Measurements from ENCODE around the gene CDH13.

The CDH13 gene

DNA sequence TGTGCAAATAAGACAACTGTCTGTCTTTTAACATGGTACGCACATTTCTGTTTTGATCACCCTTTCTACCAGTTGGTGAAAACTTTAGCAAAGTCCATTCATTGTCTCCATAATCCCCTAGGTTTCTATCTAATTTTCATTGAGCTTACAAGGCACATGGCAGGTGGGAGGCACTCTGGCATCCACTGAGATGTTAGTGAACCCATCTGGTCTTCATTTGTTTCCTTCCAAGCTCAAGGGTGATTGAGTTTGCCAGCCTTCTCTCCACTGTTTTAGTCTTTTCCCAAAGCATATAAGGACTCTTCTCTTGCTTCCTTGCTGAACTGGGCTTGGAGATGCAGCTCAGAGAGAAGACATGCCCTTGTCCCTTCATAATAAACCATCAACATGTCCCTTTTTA, 179.1 kb downstream of the CDH13 start:
- no peak overlapping the region for H4K91ac ChIP-seq (ENCODE audit: low read depth, low read length)
- no peaks in the 10 kb centered on the region for H3K36me3 ChIP-seq (ENCODE audit: control insufficient read depth in 1 of 2, insufficient read depth in 2 of 2, low read length in 2 of 2)
- no peak overlapping the region for H2BK5ac ChIP-seq (ENCODE audit: low read depth, low read length, poor library complexity)
- H2AK5ac ChIP-seq (ENCODE audit: low read length): no peak overlapping the region
- H3K79me1 ChIP-seq (ENCODE audit: low read length): no peaks in the 10 kb centered on the region
- no peak overlapping the region for H4K8ac ChIP-seq (ENCODE audit: low read depth, low read length)
- no peaks in the 10 kb centered on the region for H3K9me3 ChIP-seq (ENCODE audit: insufficient read depth, low read depth, low read length)
- no peak overlapping the region for H2BK12ac ChIP-seq (ENCODE audit: low read length)
- H3K27me3 ChIP-seq (ENCODE audit: insufficient read depth, low read length): no peaks in the 10 kb centered on the region
- H2BK120ac ChIP-seq (ENCODE audit: insufficient read depth, low read length, poor library complexity): no peak overlapping the region
- no CpG with 5 or more reads among the region's 1 CpG for WGBS (ENCODE audit: extremely low coverage, insufficient coverage, insufficient read length)
- H3K27ac ChIP-seq (ENCODE audit: low read depth, low read length): no peak overlapping the region
- H3K23ac ChIP-seq (ENCODE audit: low read length): no peak overlapping the region
- H3K4me2 ChIP-seq (ENCODE audit: low read length): no peak overlapping the region
- no peak overlapping the region for H3K18ac ChIP-seq (ENCODE audit: low read length)
- no peak overlapping the region for H3K4ac ChIP-seq (ENCODE audit: low read depth, low read length)
- no peaks in the 10 kb centered on the region for H3K79me2 ChIP-seq (ENCODE audit: control insufficient read depth, insufficient read depth, low read length, poor library complexity)
- H2AFZ ChIP-seq (ENCODE audit: insufficient read depth, low read length, poor library complexity): no peak overlapping the region
- no peak overlapping the region for H3K4me3 ChIP-seq (ENCODE audit: low read depth, low read length)
- no peaks in the 10 kb centered on the region for H3K4me1 ChIP-seq (ENCODE audit: control insufficient read depth in 1 of 2, insufficient read depth in 2 of 2, low read length in 2 of 2)
- H3K14ac ChIP-seq (ENCODE audit: low read length): no peak overlapping the region
- no peak for DNase-seq
- no peak overlapping the region for H3K9ac ChIP-seq (ENCODE audit: low read length)
- H4K12ac ChIP-seq (ENCODE audit: low read depth, low read length): no peak overlapping the region

DNA sequence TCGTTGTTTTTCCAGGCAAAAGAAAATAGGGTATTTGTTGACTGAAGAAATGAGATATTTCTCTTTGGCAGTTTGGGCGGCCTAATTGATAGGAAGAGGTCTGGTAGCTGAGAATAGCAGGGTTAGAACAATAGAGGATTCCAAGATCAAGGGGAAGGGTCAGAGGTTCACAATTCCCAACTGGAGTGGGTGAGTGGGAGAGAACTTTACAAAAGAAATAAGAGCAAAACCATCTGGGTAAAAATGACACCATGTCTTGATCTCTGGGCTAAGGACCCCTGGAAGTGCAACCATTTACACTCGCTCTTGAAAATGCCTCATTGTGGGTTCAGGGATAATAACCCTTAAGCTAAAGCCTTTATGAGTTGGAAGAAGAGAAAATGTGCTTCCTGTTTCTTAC, 180.5 kb downstream of the CDH13 start:
- no peaks in the 10 kb centered on the region for H3K36me3 ChIP-seq (ENCODE audit: control insufficient read depth in 1 of 2, insufficient read depth in 2 of 2, low read length in 2 of 2)
- no peak overlapping the region for H2BK120ac ChIP-seq (ENCODE audit: insufficient read depth, low read length, poor library complexity)
- no peaks in the 10 kb centered on the region for H3K79me2 ChIP-seq (ENCODE audit: control insufficient read depth, insufficient read depth, low read length, poor library complexity)
- no peak overlapping the region for H3K4me2 ChIP-seq (ENCODE audit: low read length)
- no peak overlapping the region for H2AK5ac ChIP-seq (ENCODE audit: low read length)
- no peaks in the 10 kb centered on the region for H3K4me1 ChIP-seq (ENCODE audit: control insufficient read depth in 1 of 2, insufficient read depth in 2 of 2, low read length in 2 of 2)
- H3K27me3 ChIP-seq (ENCODE audit: insufficient read depth, low read length): no peaks in the 10 kb centered on the region
- no peak overlapping the region for H4K12ac ChIP-seq (ENCODE audit: low read depth, low read length)
- H3K4me3 ChIP-seq (ENCODE audit: low read depth, low read length): no peak overlapping the region
- no peak overlapping the region for H2BK5ac ChIP-seq (ENCODE audit: low read depth, low read length, poor library complexity)
- H3K4ac ChIP-seq (ENCODE audit: low read depth, low read length): no peak overlapping the region
- no peak overlapping the region for H3K18ac ChIP-seq (ENCODE audit: low read length)
- no peak overlapping the region for H3K23ac ChIP-seq (ENCODE audit: low read length)
- no peak overlapping the region for H3K14ac ChIP-seq (ENCODE audit: low read length)
- no peak overlapping the region for H4K91ac ChIP-seq (ENCODE audit: low read depth, low read length)
- no peak overlapping the region for H4K8ac ChIP-seq (ENCODE audit: low read depth, low read length)
- no peak for DNase-seq
- H3K79me1 ChIP-seq (ENCODE audit: low read length): no peaks in the 10 kb centered on the region
- H3K27ac ChIP-seq (ENCODE audit: low read depth, low read length): no peak overlapping the region
- H3K9me3 ChIP-seq (ENCODE audit: insufficient read depth, low read depth, low read length): no peaks in the 10 kb centered on the region
- H3K9ac ChIP-seq (ENCODE audit: low read length): no peak overlapping the region
- WGBS (ENCODE audit: extremely low coverage, insufficient coverage, insufficient read length): no CpG with 5 or more reads among the region's 3 CpGs
- no peak overlapping the region for H2AFZ ChIP-seq (ENCODE audit: insufficient read depth, low read length, poor library complexity)
- no peak overlapping the region for H2BK12ac ChIP-seq (ENCODE audit: low read length)

DNA sequence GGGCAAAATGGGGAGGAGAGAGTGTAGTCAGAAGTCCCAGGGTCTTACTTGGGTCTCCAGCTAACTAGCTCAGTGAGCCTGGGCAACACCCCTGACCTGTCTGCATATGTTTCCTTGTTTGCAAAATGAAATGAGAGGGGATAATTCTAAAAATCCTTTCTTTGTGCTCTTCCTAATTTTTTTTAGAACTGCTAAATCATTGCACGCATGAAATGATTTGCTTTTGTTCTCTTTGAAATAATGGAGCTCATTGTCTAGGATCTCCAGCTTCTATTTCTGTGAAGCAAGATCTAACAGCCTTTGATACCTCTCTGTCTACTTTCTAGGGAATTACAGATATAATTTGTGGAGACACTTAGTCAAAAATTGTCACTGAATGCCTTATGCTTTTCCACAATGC, 181.3 kb downstream of the CDH13 start:
- no peaks in the 10 kb centered on the region for H3K4me1 ChIP-seq (ENCODE audit: control insufficient read depth in 1 of 2, insufficient read depth in 2 of 2, low read length in 2 of 2)
- H3K4me3 ChIP-seq (ENCODE audit: low read depth, low read length): no peak overlapping the region
- no peaks in the 10 kb centered on the region for H3K79me1 ChIP-seq (ENCODE audit: low read length)
- H2BK12ac ChIP-seq (ENCODE audit: low read length): no peak overlapping the region
- no peak overlapping the region for H3K4me2 ChIP-seq (ENCODE audit: low read length)
- no peak for DNase-seq
- H2AFZ ChIP-seq (ENCODE audit: insufficient read depth, low read length, poor library complexity): no peak overlapping the region
- no peak overlapping the region for H4K12ac ChIP-seq (ENCODE audit: low read depth, low read length)
- H3K9me3 ChIP-seq (ENCODE audit: insufficient read depth, low read depth, low read length): no peaks in the 10 kb centered on the region
- H3K9ac ChIP-seq (ENCODE audit: low read length): no peak overlapping the region
- H4K8ac ChIP-seq (ENCODE audit: low read depth, low read length): no peak overlapping the region
- H3K18ac ChIP-seq (ENCODE audit: low read length): no peak overlapping the region
- no CpG with 5 or more reads among the region's 1 CpG for WGBS (ENCODE audit: extremely low coverage, insufficient coverage, insufficient read length)
- H3K4ac ChIP-seq (ENCODE audit: low read depth, low read length): no peak overlapping the region
- H2BK120ac ChIP-seq (ENCODE audit: insufficient read depth, low read length, poor library complexity): no peak overlapping the region
- H2AK5ac ChIP-seq (ENCODE audit: low read length): no peak overlapping the region
- no peak overlapping the region for H3K14ac ChIP-seq (ENCODE audit: low read length)
- no peaks in the 10 kb centered on the region for H3K27me3 ChIP-seq (ENCODE audit: insufficient read depth, low read length)
- H2BK5ac ChIP-seq (ENCODE audit: low read depth, low read length, poor library complexity): no peak overlapping the region
- no peak overlapping the region for H4K91ac ChIP-seq (ENCODE audit: low read depth, low read length)
- H3K79me2 ChIP-seq (ENCODE audit: control insufficient read depth, insufficient read depth, low read length, poor library complexity): no peaks in the 10 kb centered on the region
- no peak overlapping the region for H3K23ac ChIP-seq (ENCODE audit: low read length)
- no peak overlapping the region for H3K27ac ChIP-seq (ENCODE audit: low read depth, low read length)
- H3K36me3 ChIP-seq (ENCODE audit: control insufficient read depth in 1 of 2, insufficient read depth in 2 of 2, low read length in 2 of 2): no peaks in the 10 kb centered on the region

DNA sequence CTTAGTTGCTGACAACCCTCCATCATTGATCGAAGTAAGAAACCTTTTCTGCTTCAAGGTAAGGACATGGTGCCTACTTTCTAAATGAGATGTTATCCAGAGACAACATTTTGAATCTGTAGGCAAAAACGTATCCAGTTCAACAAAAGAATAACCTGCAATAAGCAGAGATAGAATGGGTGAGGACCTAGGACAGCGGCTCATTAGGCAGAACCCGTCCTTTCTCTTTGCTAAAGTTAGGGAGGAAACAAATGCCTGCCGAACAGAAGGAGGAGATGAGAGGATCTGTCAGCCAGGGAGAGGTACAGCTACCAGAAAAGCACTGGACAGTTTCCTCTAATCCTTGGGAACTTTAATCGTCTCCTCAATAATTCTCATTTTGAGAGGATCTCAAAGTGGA, 183.3 kb downstream of the CDH13 start:
- no peaks in the 10 kb centered on the region for H3K9me3 ChIP-seq (ENCODE audit: insufficient read depth, low read depth, low read length)
- H3K9ac ChIP-seq (ENCODE audit: low read length): no peak overlapping the region
- H2AFZ ChIP-seq (ENCODE audit: insufficient read depth, low read length, poor library complexity): no peak overlapping the region
- no peak overlapping the region for H2BK12ac ChIP-seq (ENCODE audit: low read length)
- WGBS (ENCODE audit: extremely low coverage, insufficient coverage, insufficient read length): no CpG with 5 or more reads among the region's 6 CpGs
- H3K27ac ChIP-seq (ENCODE audit: low read depth, low read length): no peak overlapping the region
- H3K4me3 ChIP-seq (ENCODE audit: low read depth, low read length): no peak overlapping the region
- H3K23ac ChIP-seq (ENCODE audit: low read length): no peak overlapping the region
- H3K27me3 ChIP-seq (ENCODE audit: insufficient read depth, low read length): no peaks in the 10 kb centered on the region
- H4K8ac ChIP-seq (ENCODE audit: low read depth, low read length): no peak overlapping the region
- H2BK5ac ChIP-seq (ENCODE audit: low read depth, low read length, poor library complexity): no peak overlapping the region
- H3K18ac ChIP-seq (ENCODE audit: low read length): no peak overlapping the region
- no peaks in the 10 kb centered on the region for H3K36me3 ChIP-seq (ENCODE audit: control insufficient read depth in 1 of 2, insufficient read depth in 2 of 2, low read length in 2 of 2)
- no peaks in the 10 kb centered on the region for H3K79me2 ChIP-seq (ENCODE audit: control insufficient read depth, insufficient read depth, low read length, poor library complexity)
- H3K4me2 ChIP-seq (ENCODE audit: low read length): no peak overlapping the region
- H2BK120ac ChIP-seq (ENCODE audit: insufficient read depth, low read length, poor library complexity): no peak overlapping the region
- no peaks in the 10 kb centered on the region for H3K79me1 ChIP-seq (ENCODE audit: low read length)
- no peak overlapping the region for H4K91ac ChIP-seq (ENCODE audit: low read depth, low read length)
- H4K12ac ChIP-seq (ENCODE audit: low read depth, low read length): no peak overlapping the region
- H3K4me1 ChIP-seq (ENCODE audit: control insufficient read depth in 1 of 2, insufficient read depth in 2 of 2, low read length in 2 of 2): no peaks in the 10 kb centered on the region
- no peak for DNase-seq
- no peak overlapping the region for H3K4ac ChIP-seq (ENCODE audit: low read depth, low read length)
- no peak overlapping the region for H2AK5ac ChIP-seq (ENCODE audit: low read length)
- no peak overlapping the region for H3K14ac ChIP-seq (ENCODE audit: low read length)

Measured in trophoblast cell (in vitro differentiated cells and primary cell).